ENCODE data around the gene ISYNA1. TPM values are rescaled to one million over a fixed set of nuclear protein-coding genes. Genes with fewer than 3 reads are reported as not detected.

The ISYNA1 gene
- total and polyA plus RNA-seq, 2 of the 13 experiments (the other 11 are each of a cell fraction or from before 2014, with no cell fraction given), result 29.6 to 48.5 TPM

DNA sequence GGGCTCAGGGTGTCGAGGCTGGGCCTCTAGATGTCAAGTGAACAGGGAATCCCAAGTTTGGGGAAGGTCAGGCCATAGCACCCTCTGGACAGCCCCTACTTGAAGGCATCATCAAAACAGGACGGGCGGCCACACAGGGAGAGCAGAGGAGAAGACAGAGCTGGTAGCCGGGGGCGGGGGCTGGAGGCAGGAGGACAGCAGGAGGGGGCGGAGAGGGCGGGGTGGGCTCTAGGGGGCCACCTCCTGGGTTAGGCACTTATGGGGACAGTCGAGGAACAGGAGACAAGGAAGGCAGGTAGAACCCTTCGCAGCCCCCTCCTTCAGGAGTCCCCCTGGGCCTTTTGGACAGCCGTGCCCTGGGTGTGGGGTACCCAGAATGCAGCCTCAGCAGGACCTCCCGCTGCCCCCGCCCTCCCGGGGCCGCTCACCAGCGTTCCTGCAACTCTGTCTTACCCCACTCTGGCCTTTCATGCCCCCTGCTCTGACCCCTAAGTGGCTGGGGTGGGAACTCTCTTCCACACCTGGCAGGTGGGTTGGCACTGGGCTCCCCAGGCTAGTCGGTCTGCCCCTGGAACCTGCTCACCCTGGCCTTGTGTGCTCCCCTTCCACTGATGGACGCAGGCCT is 12.9 kb downstream of the ISYNA1 start (continued):
- TF ChIP-seq ZNF142 (CRISPR knock-in tag; IDR thresholded peaks at IDR 0.05) (no peak), NFRKB (IDR thresholded peaks at IDR 0.05) (no peak), NFE2L2 (IDR thresholded peaks at IDR 0.05; ENCODE audit: low read length) (no peak), KDM5B (CRISPR knock-in tag; IDR thresholded peaks at IDR 0.05; ENCODE audit: borderline replicate concordance) (no peak), ZHX1 (CRISPR knock-in tag; IDR thresholded peaks at IDR 0.05; ENCODE audit: low read depth) (no peak)
